Measurements from ENCODE around the gene RASA3. TPM values are rescaled to one million over a fixed set of nuclear protein-coding genes. Genes with fewer than 3 reads are reported as not detected.

The RASA3 gene
- total RNA-seq, 1 experiment from 2014 or later = 10.0 TPM

- Histone ChIP-seq H3K4me1 (replicated peaks; ENCODE audit: insufficient read depth) (no peaks in the 10 kb centered on the region), H3K9me2 (ENCODE audit: insufficient read depth) (no peaks in the 10 kb centered on the region), H3K36me3 (ENCODE audit: low read depth) (no peaks in the 10 kb centered on the region), H3K27ac (no peak overlapping the region), H3F3A (ENCODE audit: insufficient read depth, low read depth) (no peaks in the 10 kb centered on the region; the same call in 1 of the 2 replicates), H3K9me3 (ENCODE audit: insufficient read depth, low read depth) (no peaks in the 10 kb centered on the region), H3K27me3 (ENCODE audit: insufficient read depth, low read depth) (no peaks in the 10 kb centered on the region), H2AFZ (no peak overlapping the region), H3K4me3 (no peak overlapping the region), H3K79me2 (ENCODE audit: low read depth) (no peaks in the 10 kb centered on the region), H3K4me2 (no peak overlapping the region), H4K20me1 (ENCODE audit: insufficient read depth) (no peaks in the 10 kb centered on the region)
- DNase-seq = no peak
- TF ChIP-seq EZH2 (IDR thresholded peaks at IDR 0.05; ENCODE audit: low read depth) (no peak), CTCF (conservative IDR thresholded peaks at IDR 0.05) (no peak)
- no TSS peak for BruUV-seq (replicated peaks)
- ChIA-PET POLR2A (ENCODE audit: unreplicated experiment) (no interaction called here), CTCF (no interaction called here)
- intact Hi-C loops (cut with micrococcal nuclease; ENCODE audit: unreplicated experiment) = no loop called here
These were observed 87.9 kb downstream of the RASA3 start for GRCh38 chr13:114044486-114044885.

- TF ChIP-seq CTCF (conservative IDR thresholded peaks at IDR 0.05) = no peak
- TF ChIP-seq EZH2 (IDR thresholded peaks at IDR 0.05; ENCODE audit: low read depth) = no peak
- H3K27ac ChIP-seq = no peak overlapping the region
- H3K79me2 ChIP-seq (ENCODE audit: low read depth) = no peaks in the 10 kb centered on the region
- DNase-seq = no peak
- no peak overlapping the region for H2AFZ ChIP-seq
- no peaks in the 10 kb centered on the region for H3K27me3 ChIP-seq (ENCODE audit: insufficient read depth, low read depth)
- no peaks in the 10 kb centered on the region for H3K36me3 ChIP-seq (ENCODE audit: low read depth)
- H4K20me1 ChIP-seq (ENCODE audit: insufficient read depth) = no peaks in the 10 kb centered on the region
- H3K4me2 ChIP-seq = no peak overlapping the region
- H3K9me2 ChIP-seq (ENCODE audit: insufficient read depth) = no peaks in the 10 kb centered on the region
- H3K4me1 ChIP-seq (replicated peaks; ENCODE audit: insufficient read depth) = no peaks in the 10 kb centered on the region
- no peak overlapping the region for H3K4me3 ChIP-seq
- BruUV-seq (replicated peaks) = no TSS peak
- CTCF ChIA-PET = no interaction called here
- H3K9me3 ChIP-seq (ENCODE audit: insufficient read depth, low read depth) = no peaks in the 10 kb centered on the region
- no peaks in the 10 kb centered on the region; the same call in 1 of the 2 replicates for H3F3A ChIP-seq (ENCODE audit: insufficient read depth, low read depth)
- intact Hi-C loops (cut with micrococcal nuclease; ENCODE audit: unreplicated experiment) = no loop called here
- POLR2A ChIA-PET (ENCODE audit: unreplicated experiment) = no interaction called here
These were observed 88.9 kb downstream of the RASA3 start for GRCh38 chr13:114043421-114044053.

- Histone ChIP-seq H3F3A (ENCODE audit: insufficient read depth, low read depth) (no peaks in the 10 kb centered on the region; the same call in 1 of the 2 replicates), H4K20me1 (ENCODE audit: insufficient read depth) (no peaks in the 10 kb centered on the region), H3K79me2 (ENCODE audit: low read depth) (no peaks in the 10 kb centered on the region), H3K4me3 (no peak overlapping the region), H3K9me2 (ENCODE audit: insufficient read depth) (no peaks in the 10 kb centered on the region), H3K4me2 (no peak overlapping the region), H3K27me3 (ENCODE audit: insufficient read depth, low read depth) (no peaks in the 10 kb centered on the region), H3K4me1 (replicated peaks; ENCODE audit: insufficient read depth) (no peaks in the 10 kb centered on the region), H3K27ac (no peak overlapping the region), H3K36me3 (ENCODE audit: low read depth) (no peaks in the 10 kb centered on the region), H3K9me3 (ENCODE audit: insufficient read depth, low read depth) (no peaks in the 10 kb centered on the region), H2AFZ (no peak overlapping the region)
- DNase-seq = no peak
- intact Hi-C loops (cut with micrococcal nuclease; ENCODE audit: unreplicated experiment) = no loop called here
- POLR2A ChIA-PET (ENCODE audit: unreplicated experiment) = no interaction called here
- TF ChIP-seq EZH2 (IDR thresholded peaks at IDR 0.05; ENCODE audit: low read depth) (no peak), CTCF (conservative IDR thresholded peaks at IDR 0.05) (no peak)
- no TSS peak for BruUV-seq (replicated peaks)
- CTCF ChIA-PET = no interaction called here
These were observed 90.2 kb downstream of the RASA3 start for GRCh38 chr13:114042066-114042815.
